GM18519 (cell line): ENCODE data around the gene SH2D7.

Experiments
- ATAC-seq: cut with Tn5 transposase; IDR thresholded peaks from one replicate; pipeline ENCODE4 v1.9.1; 2021; ENCODE audit warnings: mild to moderate bottlenecking, moderate library complexity; ENCODE audit not compliant: unreplicated experiment, low FRiP score

Gene SH2D7

DNA sequence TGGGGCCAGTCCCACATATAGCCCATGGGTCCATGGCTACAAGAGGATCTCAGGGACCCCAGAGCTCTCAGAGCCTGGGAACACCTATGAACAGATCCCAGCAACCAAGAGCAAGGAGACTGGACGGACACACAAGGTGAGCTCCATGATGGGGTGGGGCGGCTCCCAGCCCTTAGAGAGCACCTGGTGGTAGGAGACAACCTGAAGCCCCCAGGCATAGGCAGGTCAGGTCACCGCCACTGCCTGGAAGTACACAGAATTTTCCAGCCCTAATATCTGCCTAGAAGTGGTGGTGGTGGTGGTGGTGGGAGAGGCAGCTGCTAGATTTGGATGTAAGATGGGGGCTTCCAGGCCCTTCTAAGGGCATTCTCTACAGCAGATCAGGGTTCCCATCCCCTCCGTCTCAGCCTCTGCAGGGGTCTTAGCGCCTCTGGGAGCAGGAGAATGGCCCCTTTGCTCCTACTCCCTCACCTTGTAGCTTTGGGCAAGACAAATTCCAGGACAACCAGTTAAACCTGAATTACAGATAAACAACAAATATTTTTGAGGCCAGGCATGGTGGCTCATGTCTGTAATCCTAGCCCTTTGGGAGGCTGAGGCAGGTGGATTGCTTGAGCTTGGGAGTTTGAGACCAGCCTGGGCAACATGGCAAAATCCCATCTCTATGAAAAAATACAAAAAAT, 9.2 kb downstream of the SH2D7 start:
- ATAC-seq = no peak

DNA sequence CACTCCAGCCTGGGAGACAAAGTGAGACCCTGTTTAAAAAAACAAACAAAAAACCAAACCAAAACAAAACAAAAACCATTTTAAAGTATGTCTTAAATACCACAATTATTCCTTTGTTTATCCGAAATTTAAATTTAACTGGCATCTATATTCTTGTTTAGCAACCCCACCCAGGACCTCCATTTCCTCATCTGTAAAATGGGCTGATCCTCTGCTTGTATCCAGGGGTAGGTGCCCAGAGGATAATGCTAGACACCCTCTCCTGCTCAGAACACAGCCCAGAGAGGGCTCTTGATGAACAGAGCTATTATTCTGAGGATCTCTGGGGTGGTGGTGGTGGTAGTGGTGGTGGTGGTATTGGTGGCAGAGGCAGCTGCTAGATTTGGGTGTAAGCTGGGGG, 9.8 kb downstream of the SH2D7 start:
- no peak for ATAC-seq

DNA sequence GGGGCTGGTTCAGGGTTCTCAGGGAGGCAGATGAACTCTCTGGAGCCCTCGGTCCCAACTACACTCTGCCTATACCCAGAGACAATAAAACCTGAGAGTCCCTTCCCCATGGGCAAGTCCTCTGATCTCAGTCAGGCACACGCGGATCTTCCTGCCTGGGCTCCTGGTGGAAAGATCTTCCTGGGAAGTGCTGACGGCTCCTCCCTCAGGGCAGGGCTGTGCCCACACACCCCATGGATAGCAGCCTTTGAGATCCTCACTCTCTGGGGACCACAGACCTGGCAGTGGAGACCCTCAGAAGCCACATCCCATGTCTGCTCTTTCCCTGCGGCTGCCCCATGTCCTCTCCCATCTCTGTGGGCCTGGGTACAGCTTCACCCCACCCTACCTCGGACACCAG, 10.4 kb downstream of the SH2D7 start:
- no peak for ATAC-seq

DNA sequence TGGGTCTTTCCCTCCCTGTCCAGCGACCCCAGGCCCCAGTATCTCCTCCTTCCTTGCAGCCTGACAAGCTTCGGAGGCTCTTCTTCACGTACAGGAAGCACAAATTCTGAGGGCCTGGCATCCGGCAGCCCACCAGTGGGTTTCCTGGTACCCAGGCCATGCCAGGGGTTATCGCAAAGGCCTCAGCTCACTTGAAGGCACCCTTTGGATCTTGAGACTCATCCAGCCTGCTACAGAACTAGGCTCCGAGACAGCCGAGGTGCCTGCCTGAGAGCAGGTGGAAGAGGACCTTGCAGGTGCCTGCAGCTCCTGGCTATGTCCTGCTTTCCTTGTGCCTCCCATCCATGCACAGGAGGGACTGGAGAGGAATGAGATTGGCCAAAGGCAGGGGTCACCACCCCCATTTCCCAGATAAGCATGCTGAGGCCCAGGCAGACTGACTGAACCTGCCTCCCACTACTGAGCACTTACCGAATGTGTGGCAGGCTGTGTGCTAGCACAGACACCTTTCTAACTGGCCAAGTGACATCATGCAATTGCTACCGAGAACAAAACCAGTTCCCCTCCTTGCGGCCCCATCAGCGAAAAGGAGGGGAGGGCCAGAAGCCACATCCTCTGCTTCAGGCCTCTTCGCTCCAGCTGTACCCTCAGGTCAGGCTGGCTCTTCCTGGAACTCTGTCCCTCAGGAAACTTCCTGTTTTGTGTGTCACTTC, 11.2 kb downstream of the SH2D7 start:
- ATAC-seq = peak; percentile 77

DNA sequence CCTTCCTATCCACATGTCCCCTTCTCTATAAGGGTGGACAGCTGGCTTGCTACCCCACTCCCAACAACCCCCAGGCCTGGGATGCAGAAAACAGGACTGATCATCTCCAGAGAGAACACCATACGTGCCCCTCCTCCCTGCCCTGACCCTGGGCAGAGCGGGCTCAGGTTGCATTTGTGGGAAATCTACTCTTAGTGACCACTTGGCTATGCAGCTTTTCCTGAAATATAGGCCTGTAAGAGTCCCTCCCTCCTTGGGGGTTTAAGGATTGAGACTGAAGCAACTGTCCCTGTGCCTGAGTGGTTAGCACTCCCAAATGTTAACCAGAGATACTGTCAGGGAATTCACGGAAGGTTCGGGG, 11.7 kb downstream of the SH2D7 start:
- ATAC-seq = no peak

DNA sequence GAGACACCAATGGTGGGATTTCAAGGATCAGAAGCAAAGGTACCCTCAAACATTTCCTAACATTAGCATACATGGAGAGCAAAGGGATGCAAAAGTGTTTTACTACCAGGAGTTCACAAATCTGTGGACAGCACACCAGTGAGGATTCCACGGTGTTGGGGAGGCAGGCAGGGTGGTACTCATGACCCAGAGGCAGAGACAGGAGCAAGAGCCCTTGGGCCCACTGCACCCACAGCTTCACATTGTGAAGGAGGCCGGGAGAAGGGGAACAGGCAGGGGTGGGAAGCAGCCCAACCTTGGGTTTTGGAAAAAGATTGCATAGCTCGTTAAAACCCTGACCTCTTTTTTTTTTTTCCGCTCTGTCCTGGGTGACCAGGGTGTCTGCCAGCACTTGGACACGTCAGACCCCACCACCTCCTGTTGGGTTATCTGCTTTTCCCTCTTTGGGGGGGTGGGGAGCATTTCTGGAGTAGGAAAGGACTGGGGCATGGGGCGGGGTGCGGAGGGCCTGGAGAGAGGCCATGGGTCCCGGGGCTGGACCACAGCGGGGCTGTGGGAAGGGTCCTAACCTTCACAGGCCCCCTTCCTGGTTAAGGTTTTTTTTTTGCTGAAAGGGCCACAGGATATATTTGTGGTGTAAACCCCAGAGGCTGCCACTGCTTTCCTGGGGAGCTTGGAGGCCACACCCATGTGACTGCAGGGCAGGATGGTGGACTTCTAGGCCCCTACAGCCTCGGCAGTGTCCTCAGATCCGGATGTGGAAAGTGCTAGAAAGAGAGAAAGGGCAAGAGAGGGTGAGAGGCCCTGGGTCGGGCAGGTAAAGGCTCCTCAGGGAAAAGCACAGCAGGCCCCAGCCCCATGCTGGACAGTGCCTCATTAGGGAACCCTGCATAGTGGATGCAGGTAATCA, 12.5 kb downstream of the SH2D7 start:
- no peak for ATAC-seq

DNA sequence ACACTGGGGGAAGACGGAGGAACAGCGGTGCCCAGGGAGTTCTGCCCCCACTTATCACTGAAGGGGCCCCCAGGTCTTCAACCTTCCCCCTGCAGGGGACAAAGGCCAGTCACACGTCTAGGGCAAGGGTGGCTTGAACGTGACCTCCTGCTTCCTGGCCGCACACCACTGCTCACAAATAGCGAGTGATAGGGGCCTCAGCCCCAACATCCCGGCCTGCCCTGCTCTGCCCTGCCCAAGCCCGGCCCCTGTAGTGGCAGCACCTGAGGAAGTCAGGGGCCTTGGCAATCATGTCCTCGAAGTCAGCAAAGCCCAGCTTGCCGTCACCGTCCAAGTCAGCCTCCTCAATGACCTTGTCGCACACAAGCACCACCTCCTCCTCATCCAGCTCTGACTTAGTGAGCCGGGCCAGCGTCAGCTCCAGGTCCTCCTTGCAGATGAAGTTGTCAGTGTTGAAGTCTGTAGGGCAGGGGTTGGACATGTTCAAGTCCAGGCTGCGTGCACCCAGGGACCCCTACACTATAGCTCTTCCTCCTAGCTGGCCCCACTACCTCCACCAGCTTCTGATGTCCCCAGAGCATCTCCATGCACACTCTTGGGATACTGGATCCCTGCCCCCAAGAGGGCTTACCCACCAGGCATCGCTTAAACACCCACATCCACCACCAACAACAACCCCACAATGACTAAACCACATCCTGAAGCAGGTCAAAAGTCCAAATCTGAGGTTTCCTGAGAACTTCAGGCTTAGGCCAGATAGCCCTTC, 13.3 kb downstream of the SH2D7 start:
- no peak for ATAC-seq

DNA sequence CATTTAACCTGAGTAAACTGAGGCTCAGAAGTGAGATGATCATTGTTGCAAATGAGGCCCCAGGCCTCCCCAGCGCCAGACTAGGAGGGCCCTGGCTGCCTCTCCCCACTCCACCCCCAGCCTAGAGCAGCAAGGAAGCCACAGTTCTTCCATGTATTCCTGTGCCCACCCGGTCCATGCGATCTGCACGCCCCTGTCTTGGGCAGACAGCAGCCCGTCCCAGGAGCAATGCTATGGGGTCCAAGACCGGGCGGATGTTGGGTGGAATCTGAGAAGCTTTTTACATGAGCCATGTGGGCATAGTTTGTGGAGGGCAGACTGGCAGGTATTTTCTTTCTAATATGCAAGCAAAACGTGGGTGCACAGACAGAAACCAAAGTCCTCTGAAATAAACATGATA, 15.1 kb downstream of the SH2D7 start:
- no peak for ATAC-seq

DNA sequence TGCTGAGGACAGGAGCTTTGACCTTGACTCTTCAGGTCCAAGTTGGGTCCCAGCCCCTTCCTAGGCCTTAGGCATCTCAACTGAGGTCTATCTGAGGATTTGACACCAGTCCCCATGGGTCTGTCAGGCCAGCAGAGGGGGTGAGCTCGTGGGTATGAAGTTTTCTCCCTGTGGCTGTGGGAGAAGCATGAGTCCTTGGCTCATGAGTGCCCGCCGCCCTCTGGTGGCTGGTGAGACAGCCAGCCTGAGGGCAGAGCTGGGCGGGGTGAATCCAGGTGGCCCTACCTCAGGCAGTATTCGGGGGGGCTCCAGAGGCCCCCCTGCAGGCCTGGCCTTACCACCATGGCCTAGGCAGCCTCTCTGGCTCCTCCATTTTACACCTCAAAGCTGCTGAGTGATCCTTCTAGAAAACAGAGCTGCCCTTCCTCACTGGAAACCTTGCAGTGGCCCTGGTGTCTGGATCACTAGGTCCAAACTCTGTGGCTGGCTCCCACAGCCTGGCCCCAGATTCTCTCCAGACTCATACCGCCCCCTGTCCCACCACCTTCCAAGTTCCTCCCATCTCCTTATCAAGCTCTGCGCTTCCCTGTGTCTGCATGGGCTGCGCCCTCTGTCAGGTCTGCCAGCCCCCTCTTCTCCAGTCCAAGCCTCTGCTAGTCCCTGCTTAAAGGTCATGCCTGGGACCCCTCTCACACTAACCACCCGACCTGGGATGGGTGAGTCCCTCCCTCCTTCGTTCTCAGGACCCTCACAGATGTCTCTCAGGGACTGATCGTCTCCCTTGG, 16.1 kb downstream of the SH2D7 start:
- ATAC-seq = no peak

DNA sequence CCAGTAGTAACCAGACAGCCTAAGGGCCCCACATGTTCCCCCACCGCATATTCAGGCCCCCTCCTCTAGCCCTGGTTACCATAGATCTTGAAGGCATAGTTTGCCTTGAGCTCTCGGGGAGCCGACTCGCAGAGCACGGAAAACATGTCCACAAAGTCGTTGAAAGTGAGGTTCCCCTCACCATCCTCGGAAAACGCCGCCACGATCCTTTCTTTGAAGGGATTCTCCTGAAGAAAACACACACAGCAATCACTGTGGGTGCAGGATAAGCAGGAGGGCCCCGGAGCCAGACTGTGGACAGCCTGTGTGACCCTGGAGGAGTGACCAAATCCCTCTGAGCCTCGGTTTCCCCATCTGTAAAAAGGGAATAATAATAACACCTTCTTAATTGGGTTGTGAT, 16.8 kb downstream of the SH2D7 start:
- no peak for ATAC-seq

DNA sequence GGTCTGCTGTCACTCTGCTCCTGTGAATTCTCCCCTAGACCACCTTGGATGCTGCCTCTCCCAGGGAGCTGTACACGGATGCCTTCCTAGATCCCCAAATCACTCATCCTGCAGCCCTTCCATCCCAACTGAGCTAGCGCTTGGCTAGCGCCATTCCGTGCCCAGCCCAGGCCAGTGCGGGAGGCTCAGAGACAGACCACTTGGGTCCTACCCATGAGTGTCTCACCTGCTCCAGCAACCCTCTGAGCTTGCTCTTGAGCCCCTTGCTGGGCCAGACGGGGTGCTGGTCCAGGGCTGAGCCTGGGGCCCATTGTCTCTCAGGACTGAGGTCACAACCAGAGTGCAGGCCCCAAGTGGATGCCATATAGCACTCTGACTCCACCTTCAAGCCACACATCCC, 17.7 kb downstream of the SH2D7 start:
- no peak for ATAC-seq

DNA sequence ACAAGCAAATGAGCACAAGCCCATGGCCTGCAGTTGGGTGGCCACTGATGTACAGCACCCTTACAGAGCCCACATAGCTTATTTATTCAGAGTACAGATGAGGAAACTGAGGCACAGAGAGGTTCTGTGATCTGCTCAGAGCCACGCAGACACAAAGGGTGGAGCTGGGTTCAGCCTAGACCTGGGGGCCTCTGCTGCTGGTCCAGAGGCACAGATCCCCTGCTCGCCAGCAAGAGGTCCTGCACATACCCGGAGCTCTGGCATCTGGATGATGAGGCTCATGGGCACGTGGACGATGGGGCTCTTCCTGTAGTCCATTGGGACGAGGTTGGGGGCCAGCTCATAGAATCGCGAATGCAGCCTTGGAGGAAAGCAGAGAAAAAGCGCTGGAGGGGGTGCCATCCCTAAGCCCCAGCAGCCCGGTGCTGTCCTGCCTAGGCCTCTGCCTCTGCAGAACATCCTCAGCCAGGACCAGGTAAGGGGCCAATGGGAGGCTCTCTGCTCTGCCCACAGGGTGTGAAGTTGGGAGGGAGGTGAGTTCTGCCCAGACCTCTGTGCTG, 18.6 kb downstream of the SH2D7 start:
- ATAC-seq = no peak

DNA sequence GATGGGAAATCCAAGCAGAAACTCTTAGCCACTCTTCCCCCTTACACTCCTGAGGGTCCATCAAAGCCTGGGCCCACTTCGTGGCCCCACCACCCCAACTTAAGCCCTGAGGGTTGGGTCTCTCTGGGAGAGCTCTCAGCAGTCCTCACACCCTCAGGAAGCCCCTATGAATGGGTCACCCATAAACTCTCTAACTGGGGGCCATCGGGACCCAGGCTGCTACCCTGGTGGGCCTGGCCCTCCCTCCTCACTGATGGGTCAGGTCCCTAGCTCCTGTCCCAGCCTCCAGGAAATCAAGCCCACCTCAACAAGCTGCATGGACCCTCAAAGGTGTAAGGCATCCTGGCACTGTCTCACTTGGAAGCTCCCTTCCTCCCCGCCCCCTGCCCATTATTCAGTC, 19.4 kb downstream of the SH2D7 start:
- ATAC-seq = no peak

DNA sequence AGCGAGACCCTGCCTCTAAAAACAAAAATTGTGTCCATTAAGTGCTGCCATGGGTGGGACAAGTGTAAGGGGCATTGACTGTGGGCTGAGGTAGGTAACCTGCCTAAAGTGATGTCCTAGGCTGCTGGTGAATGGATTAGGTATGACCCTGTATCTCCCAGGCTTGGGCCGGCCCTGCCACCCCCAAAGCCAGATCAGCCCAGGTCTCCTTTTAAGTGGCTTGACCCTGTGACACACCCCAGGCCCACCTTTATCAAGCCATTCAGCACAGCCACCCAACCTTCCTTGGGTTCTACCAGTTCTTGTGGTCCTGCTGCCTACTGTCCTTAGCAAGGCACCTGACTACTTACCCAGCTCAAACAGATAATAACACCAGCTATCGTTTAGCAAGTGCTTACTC, 20.2 kb downstream of the SH2D7 start:
- no peak for ATAC-seq

DNA sequence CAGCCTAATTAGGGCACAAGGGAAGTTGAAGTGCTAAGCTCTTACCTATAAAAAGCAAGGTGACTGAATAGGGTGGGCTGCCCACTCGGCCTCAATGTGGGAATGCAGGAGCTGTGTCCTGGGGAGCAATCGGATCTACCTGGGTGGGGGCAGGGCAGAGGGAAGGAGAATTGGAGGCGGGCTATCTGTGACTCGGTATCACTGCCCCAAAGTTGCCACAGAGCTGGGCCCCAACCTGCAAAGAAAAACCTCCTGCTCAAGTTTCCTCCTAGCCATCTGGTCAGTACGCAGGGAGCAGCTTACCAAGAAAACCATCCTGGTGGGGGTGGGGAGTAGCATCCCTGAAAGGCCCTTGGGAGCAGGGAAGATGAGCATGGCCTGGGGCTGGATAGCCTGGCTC, 28.2 kb downstream of the SH2D7 start:
- ATAC-seq = no peak

DNA sequence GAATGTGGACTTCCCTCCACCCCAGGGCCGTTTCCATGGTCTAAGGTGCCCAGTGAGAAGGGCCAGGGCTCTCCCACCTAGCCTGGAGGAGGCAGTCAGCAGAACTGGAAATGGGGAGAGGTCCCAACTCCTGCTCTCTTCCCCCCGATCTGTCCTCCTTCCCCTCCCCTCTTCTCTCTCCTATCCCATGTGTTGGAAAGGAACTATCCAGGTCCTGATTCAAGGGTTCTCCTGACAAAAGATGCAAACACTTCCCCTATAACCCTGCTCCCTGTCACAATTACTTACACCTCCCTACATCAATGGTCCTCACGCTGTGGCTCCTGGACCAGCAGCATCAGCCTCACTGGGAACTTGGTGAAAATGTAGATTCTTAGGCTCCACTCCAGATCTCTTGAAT, 32.9 kb downstream of the SH2D7 start:
- ATAC-seq = no peak

DNA sequence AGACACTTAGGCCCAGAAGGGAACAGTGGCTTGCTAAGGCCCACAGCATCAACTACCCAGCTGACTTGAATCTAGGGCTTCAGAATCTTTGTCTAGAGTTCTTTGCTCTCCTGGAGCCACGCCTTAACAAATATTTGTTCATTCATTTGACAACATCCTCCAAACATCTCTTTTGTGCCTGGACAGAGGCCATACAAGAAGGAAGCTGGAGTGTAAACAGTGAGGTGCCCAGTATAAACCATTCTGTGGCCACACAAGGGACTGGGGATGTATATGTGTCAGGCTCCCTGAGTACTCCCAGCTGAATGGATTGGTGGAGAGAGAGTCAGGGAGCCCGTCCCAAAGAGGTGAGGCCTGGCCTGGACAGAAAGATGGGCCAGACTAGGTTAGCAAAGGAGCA, 35.5 kb downstream of the SH2D7 start:
- ATAC-seq = no peak

DNA sequence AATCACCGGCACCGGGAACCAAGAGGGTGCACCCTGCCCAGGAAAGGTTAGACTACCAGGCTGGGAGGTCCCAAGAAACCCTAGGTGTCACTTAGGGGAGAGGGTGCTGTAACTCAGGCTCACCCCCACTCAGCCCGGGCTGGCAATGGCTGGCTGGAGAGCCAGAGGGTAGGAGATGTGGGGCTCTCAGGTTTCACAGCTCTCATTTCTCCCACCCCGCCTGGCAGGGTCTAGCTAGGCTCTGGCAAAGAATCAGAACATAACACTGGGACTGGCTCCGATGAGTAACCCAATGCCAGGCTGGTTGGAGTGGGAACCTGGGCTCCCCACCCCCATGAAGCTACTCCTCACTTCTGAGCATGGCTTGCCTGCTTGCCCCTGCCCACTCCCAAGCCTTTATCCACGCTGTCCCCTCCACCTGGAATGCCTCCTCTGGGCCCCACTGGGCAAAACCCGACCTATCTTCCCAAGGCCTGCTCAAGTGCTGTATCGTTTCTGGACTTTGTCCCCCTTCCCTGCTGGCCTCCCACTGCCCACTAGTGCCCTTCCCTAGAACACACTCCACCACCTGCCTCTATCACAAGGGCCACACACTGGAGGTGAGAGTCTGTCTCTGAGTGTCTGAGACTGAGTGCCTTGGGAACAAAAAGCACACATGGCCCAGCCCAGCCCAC, 36.9 kb downstream of the SH2D7 start:
- ATAC-seq = no peak

DNA sequence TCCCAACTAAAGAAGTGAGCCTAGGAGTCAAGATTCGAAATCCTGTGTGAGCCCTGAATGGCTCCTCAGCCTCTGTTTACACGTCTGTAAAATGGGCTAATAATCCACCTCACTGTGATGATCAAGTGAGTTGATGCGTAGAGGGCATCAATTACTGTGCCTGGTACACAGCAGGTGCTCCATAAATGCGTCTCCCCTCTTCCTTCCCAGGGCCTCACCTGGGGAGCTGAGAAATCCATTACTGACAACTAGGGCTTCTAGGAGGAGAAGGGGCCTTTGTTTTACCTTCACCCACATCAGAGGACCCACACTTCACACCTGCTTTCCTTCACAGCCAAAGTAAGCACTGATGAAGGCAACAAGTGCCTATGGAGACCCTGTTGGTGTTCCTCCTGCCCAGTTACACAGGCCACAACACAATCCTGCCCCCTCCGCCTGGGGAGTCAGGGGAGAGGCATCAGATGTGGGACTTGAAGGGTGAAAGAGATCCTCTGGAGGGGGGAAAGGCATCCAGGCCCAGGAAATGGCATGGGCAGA, 37.5 kb downstream of the SH2D7 start:
- ATAC-seq = no peak
